SK-N-MC (cell line): ENCODE data around the gene FAM174C.

ENCODE experiments used
- EZH2 ChIP-seq: fragments of 200-600 bp; sonication (generic); IDR thresholded peaks from one replicate; pipeline ENCODE4 v1.6.1; 2017; ENCODE audit warnings: antibody characterized with exemption
- FOXP2 ChIP-seq: optimal IDR thresholded peaks from 2 replicates; pipeline ENCODE3; 2011; ENCODE audit warnings: mild to moderate bottlenecking, moderate library complexity; ENCODE audit not compliant: insufficient read depth; ENCODE audit errors: extremely low read length, control extremely low read depth
- POLR2AphosphoS5 ChIP-seq: IDR thresholded peaks from 2 replicates; pipeline ENCODE4 v1.6.1; 2012; ENCODE audit warnings: mild to moderate bottlenecking, low read depth, low read length, borderline replicate concordance

- TF ChIP-seq EZH2 (no peak), POLR2AphosphoS5 (no peak), FOXP2 (no peak)
Measured at GRCh38 chr19:1274852-1275259, 474 bp upstream of the FAM174C start.
